Right lobe of liver (tissue), 6 donors: Measurements from ENCODE around the gene NDUFAF2. TPM values are rescaled to one million over a fixed set of nuclear protein-coding genes. Genes with fewer than 3 reads are reported as not detected.
A peak's percentile ranks its signal among the peaks of the same experiment; 100 is the strongest.

ENCODE experiments used
- ATAC-seq, 4 donors: fragments of 200-7000 bp; cut with Tn5 transposase; one replicate each; pipeline ENCODE4 v1.9.1; 2020; ENCODE audit warnings: mild to moderate bottlenecking in 4 of 4, moderate library complexity in 4 of 4
- DNase-seq, 3 donors: peaks; one replicate each; pipeline ENCODE4 v3.0.0-alpha.2; 2020
- H3K27ac ChIP-seq, 3 donors: fragments of 200-600 bp; one replicate each; pipeline ENCODE4 v1.8.0; 2022
- H3K27me3 ChIP-seq, 2 donors: fragments of 200-600 bp; one replicate each; pipeline ENCODE4 v1.8.0; 2022
- H3K36me3 ChIP-seq, 4 donors: fragments of 200-600 bp; sonication (generic) in 1 of 4; one replicate each; pipeline versions ENCODE4 v1.5.1 to v1.8.0; 2017 to 2022; ENCODE audit warnings: control low read depth in 1 of 4
- H3K4me1 ChIP-seq, 4 donors: fragments of 200-600 bp; sonication (generic) in 1 of 4; one replicate each; pipeline versions ENCODE4 v1.5.1 to v1.8.0; 2017 to 2022; ENCODE audit warnings: control low read depth in 1 of 4
- H3K4me3 ChIP-seq, 3 donors: fragments of 200-600 bp; one replicate each; pipeline ENCODE4 v1.8.0; 2022
- H3K9me3 ChIP-seq, 4 donors: fragments of 200-600 bp; sonication (generic) in 1 of 4; one replicate each; pipeline versions ENCODE4 v1.5.1 to v1.8.0; 2017 to 2022; ENCODE audit warnings: control low read depth in 1 of 4
- POLR2A ChIP-seq: fragments of 450-650 bp; IDR thresholded peaks from one replicate; pipeline ENCODE4 v1.6.1; 2017; ENCODE audit warnings: antibody characterized with exemption, mild to moderate bottlenecking
- WGBS: methylation state at CpG from one replicate; pipeline ENCODE4 v1.1.6; 2018; ENCODE audit warnings: low coverage, low lambda C conversion rate; ENCODE audit not compliant: insufficient coverage; ENCODE audit errors: missing lambda C conversion rate; 5-methylcytosine and 5-hydroxymethylcytosine counted together
- intact Hi-C, 2 donors: fragments of 100-400 bp; cut with DNase I; formaldehyde crosslinking; loops; one replicate each; pipeline versions ENCODE4 v1.11.2 to v1.14.1; 2022
- total RNA-seq, 6 experiments: library from RNA; depleted of rRNA in 2 of 6; stranded (reverse); fragments of >200 nt in 2 of 6; fragmentation: NEBNext Ultra II Directional in 3 of 6; extraction: Animal tissue kit (Norgen Biotek cat#: 25700) in 3 of 6; gene quantifications; one replicate each; pipeline versions ENCODE4 v1.1.0 to v1.2.4, GENCODE V29; 2016 to 2023
- TF ChIP-seq, protein P1 (sequence below), 4 donors: fragments of 200-600 bp in 3 of 4; fragments of 450-650 bp in 1 of 4; IDR thresholded peaks; one replicate each; pipeline versions ENCODE4 v1.5.1 to v1.8.0; 2016 to 2022; ENCODE audit warnings: antibody characterized with exemption in 4 of 4, mild to moderate bottlenecking in 2 of 4
- donor health status: DM: no; HTN: yes; CAD: no.
- donor health status: DM: no; HTN: no; CAD: no.
- donor health status: DM: no; HTN: no; CAD: no.
- donor health status: DM: no; HTN: yes; CAD: no.
- donor health status: DM: no; HTN: yes; CAD: no.

NDUFAF2 gene
- total RNA-seq, 6 experiments from 2014 or later: 8.4 to 30.1 (median 11.8) TPM

DNA sequence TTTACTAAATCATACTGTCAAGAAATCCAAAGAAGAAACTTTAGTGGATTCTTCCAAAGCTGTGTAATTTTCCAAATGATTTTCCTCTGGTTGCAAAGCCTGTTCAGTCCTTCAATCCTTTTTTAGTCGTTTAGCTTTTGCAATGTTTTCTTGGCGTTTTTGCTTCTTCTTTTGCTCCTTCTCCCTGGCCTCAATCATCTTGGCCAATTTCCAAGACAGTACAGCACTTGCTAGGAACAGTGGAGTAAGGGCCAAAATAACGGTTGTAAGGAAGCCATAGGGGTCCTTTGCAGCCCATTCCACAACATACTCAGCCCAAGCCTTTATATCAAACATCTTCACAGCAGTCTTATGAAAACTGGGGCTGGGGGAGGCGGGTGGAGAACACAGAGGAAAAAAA, 214.8 kb downstream of the NDUFAF2 start:
- WGBS: 67% methylated on average over 4 of the region's 4 CpGs

DNA sequence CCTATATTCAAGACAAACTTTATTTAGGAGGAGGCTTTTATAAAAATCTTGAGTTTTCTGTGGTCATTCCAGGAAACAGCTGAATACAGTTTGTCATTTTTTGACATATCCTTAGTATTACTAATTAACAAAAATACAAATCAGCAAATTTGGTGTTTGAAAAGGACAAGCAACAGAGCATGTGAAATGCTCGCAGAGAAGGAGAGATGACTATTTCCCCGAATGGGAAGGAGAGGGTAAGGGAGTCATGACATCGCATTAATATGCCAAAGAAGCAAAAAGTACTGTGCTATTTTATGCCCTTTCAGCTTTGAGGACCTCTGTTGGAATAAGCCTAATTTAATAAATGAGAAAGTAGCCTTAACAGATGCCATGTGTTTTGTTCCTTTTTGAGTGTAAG, 215.5 kb downstream of the NDUFAF2 start:
- Histone ChIP-seq H3K36me3 (peaks cover 0 to 17% (median 2%) of the 10 kb centered on the region in 4 donors), H3K9me3 (no peaks in the 10 kb centered on the region), H3K27ac (no peak overlapping the region), H3K27me3 (no peaks in the 10 kb centered on the region), H3K4me1 (peaks cover 0 to 14% (median 3%) of the 10 kb centered on the region in 4 donors), H3K4me3 (no peak overlapping the region)
- intact Hi-C loops: no loop called here
- no peak for TF ChIP-seq POLR2A
- TF ChIP-seq, protein P1, sequence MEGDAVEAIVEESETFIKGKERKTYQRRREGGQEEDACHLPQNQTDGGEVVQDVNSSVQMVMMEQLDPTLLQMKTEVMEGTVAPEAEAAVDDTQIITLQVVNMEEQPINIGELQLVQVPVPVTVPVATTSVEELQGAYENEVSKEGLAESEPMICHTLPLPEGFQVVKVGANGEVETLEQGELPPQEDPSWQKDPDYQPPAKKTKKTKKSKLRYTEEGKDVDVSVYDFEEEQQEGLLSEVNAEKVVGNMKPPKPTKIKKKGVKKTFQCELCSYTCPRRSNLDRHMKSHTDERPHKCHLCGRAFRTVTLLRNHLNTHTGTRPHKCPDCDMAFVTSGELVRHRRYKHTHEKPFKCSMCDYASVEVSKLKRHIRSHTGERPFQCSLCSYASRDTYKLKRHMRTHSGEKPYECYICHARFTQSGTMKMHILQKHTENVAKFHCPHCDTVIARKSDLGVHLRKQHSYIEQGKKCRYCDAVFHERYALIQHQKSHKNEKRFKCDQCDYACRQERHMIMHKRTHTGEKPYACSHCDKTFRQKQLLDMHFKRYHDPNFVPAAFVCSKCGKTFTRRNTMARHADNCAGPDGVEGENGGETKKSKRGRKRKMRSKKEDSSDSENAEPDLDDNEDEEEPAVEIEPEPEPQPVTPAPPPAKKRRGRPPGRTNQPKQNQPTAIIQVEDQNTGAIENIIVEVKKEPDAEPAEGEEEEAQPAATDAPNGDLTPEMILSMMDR (IDR thresholded peaks at IDR 0.05): no peak
- DNase-seq (no peak), ATAC-seq (no peak)
- WGBS: 94% methylated on average over 3 of the region's 3 CpGs

More for the DNA sequence above, 214.8 kb downstream of the NDUFAF2 start:
- ATAC-seq (no peak), DNase-seq (no peak)
- no peaks in the 10 kb centered on the region for H3K9me3 ChIP-seq
- H3K36me3 ChIP-seq: peaks cover 0 to 17% (median 2%) of the 10 kb centered on the region in 4 donors
- TF ChIP-seq, protein P1 (IDR thresholded peaks at IDR 0.05): no peak
- no peak for TF ChIP-seq POLR2A
- no peak overlapping the region for H3K4me3 ChIP-seq
- peaks cover 0 to 14% (median 3%) of the 10 kb centered on the region in 4 donors for H3K4me1 ChIP-seq
- no peak overlapping the region for H3K27ac ChIP-seq
- no peaks in the 10 kb centered on the region for H3K27me3 ChIP-seq
- intact Hi-C loops: no loop called here

DNA sequence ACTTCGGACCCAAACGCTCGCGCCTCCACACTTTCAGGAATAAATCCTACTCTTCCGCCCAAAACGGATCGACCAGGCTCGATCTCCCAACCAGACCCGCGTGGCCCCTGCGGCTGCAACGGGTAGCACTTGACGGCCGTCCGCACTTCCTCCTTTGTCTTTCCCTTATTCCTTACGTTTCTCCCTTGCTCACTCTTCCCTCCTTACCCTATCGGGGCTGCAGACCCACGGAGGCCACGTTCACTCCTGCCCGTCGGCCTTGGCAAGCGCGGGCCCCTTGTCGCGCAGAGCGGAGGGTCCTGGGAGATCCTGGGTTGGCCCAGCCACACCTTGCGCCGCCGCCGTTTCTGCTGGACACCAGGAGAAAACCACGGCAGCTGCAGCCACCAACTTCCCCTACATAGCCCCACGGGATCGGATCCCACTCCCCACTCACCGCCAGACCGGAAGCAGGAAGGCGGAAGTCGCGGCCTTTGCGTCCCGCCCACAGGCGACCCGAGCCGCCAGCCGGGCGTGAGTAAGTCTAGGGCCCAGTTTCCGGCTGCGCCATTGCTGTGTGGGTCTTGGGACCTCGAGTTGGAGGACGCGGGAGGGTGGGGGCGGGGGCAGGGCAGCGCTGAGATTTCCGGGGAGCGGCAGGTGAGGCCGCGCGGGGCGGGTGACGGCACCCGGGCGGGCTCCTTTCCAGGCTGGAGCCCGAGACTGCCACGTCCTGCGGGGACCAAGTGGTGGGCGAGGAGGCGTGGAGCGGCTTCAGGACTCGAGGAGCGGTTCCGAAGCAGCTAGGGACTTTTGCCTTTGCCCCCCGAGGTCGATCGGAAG, 217.2 kb downstream of the NDUFAF2 start, which contains the start of gene SMIM15:
TSS of gene SMIM15 (minus strand) at position 459 of the 822 bp plus-strand sequence. CDS start 2,297 bp downstream, outside the sequence.
- Histone ChIP-seq H3K9me3 (no peaks in the 10 kb centered on the region), H3K4me1 (peaks cover 0 to 14% (median 3%) of the 10 kb centered on the region in 4 donors), H3K27ac (peak within 1 kb of the TSS; percentile 88 to 95 (median 94)), H3K27me3 (no peaks in the 10 kb centered on the region), H3K4me3 (peak within 1 kb of the TSS; percentile 85 to 89 (median 87)), H3K36me3 (peaks cover 0 to 17% (median 2%) of the 10 kb centered on the region in 4 donors)
- peak; percentile 93 to 95 (median 93) for DNase-seq
- TF ChIP-seq, protein P1 (IDR thresholded peaks at IDR 0.05): peak in 1 of 4 donors; percentile 6
- peak; percentile 76 for TF ChIP-seq POLR2A
- intact Hi-C loops: no loop called here
- under 1% methylated on average over 37 of the region's 73 CpGs for WGBS
- peak; percentile 92 to 96 (median 94) for ATAC-seq

DNA sequence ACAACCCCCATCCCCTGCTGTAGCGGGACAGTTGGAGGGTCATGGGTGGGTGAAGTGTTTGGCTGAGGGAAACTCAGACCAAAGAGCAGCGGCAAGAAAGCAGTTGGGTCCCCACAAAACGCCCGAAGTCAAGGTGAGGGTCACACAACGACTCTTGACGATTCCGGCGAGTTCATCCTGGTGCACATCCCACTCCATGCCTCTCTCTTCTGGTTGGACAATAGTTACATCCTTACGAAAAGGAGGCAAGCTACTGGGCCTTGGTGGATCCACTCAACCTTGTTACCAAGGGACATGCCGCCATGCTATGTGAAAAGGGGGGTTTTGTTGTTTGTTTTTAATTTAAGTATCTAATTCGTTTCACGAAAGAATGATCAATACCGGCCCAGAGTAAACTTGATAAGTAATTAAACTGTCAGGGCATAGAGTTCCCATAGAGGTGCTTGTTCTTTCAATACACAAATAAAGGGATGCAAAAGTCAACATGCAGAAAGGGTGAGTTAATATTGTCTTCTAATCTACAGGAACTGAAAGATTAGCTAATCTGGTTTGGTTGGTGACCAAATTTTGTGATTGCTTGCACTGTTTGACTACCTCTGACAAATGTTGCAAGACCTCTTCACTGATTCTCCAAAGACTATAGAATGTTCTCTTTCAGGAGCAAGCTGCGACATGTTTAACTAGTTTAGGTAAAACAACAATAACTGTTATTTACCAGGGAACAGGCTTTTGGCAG, 218.0 kb downstream of the NDUFAF2 start:
- TF ChIP-seq, protein P1 (IDR thresholded peaks at IDR 0.05): no peak
- no peak for TF ChIP-seq POLR2A
- Histone ChIP-seq H3K27ac (peak overlapping the region; percentile 88 to 95 (median 94)), H3K4me3 (peak overlapping the region; percentile 85 to 89 (median 87)), H3K36me3 (peaks cover 0 to 17% (median 2%) of the 10 kb centered on the region in 4 donors), H3K4me1 (peaks cover 0 to 14% (median 3%) of the 10 kb centered on the region in 4 donors), H3K27me3 (no peaks in the 10 kb centered on the region), H3K9me3 (no peaks in the 10 kb centered on the region)
- peak; percentile 65 to 69 (median 67) for ATAC-seq
- intact Hi-C loops: no loop called here
- WGBS: 14% methylated on average over 13 of the region's 14 CpGs
- peak in 1 of 3 donors; percentile 49 for DNase-seq
